GM21526 (cell line): ENCODE measurements around the gene RNU6-8.

Source experiments
- ATAC-seq: cut with Tn5 transposase; IDR thresholded peaks from one replicate; pipeline ENCODE4 v1.9.1; 2021; ENCODE audit warnings: moderate library complexity; ENCODE audit not compliant: unreplicated experiment, low FRiP score

Gene RNU6-8

GRCh38 chr14:32205984-32206383 lies 2.9 kb upstream of the RNU6-8 start:
- ATAC-seq = peak; percentile 31

GRCh38 chr14:32205554-32205953 lies 2.5 kb upstream of the RNU6-8 start:
- ATAC-seq = no peak

GRCh38 chr14:32203928-32204357 lies 874 bp upstream of the RNU6-8 start:
- no peak for ATAC-seq

GRCh38 chr14:32202491-32202997 lies 525 bp downstream of the RNU6-8 start:
- ATAC-seq = no peak

- no peak for ATAC-seq
These were observed 1.1 kb downstream of the RNU6-8 start, which contains the start of gene RNU6-7 for GRCh38 chr14:32201816-32202490. Gene RNU6-7 (plus strand): TSS chr14:32202045.

GRCh38 chr14:32201193-32201815 lies 1.8 kb downstream of the RNU6-8 start:
- ATAC-seq = peak; percentile 62

- peak; percentile 33 for ATAC-seq
These were observed 2.5 kb downstream of the RNU6-8 start for GRCh38 chr14:32200368-32201192.

- peak; percentile 40 for ATAC-seq
These were observed 5.2 kb downstream of the RNU6-8 start for GRCh38 chr14:32197919-32198318.

GRCh38 chr14:32195636-32196035 lies 7.4 kb downstream of the RNU6-8 start:
- no peak for ATAC-seq

GRCh38 chr14:32193532-32193931 lies 9.5 kb downstream of the RNU6-8 start:
- ATAC-seq = no peak

- ATAC-seq = no peak
These were observed 10.2 kb downstream of the RNU6-8 start for GRCh38 chr14:32192712-32193373.

GRCh38 chr14:32190673-32191072 lies 12.4 kb downstream of the RNU6-8 start:
- ATAC-seq = no peak

- ATAC-seq = no peak
These were observed 13.3 kb downstream of the RNU6-8 start for GRCh38 chr14:32189811-32190210.

- ATAC-seq = peak; percentile 84
These were observed 16.8 kb downstream of the RNU6-8 start for GRCh38 chr14:32186248-32186647.

- no peak for ATAC-seq
These were observed 18.0 kb downstream of the RNU6-8 start for GRCh38 chr14:32185097-32185496.

GRCh38 chr14:32183151-32184058 lies 19.7 kb downstream of the RNU6-8 start:
- ATAC-seq = no peak

- no peak for ATAC-seq
These were observed 31.6 kb downstream of the RNU6-8 start for GRCh38 chr14:32171469-32171868.

- ATAC-seq = no peak
These were observed 33.9 kb downstream of the RNU6-8 start for GRCh38 chr14:32169191-32169590.

- no peak for ATAC-seq
These were observed 35.2 kb downstream of the RNU6-8 start for GRCh38 chr14:32167907-32168306.

GRCh38 chr14:32166924-32167323 lies 36.1 kb downstream of the RNU6-8 start:
- ATAC-seq = no peak
